Ramos (cell line): ENCODE data around the gene TAF4.
"Not testable (repeated sequence)": the region's sequence is repeated elsewhere in the genome, so short reads cannot be mapped to it uniquely, and the experiment has no call there.

ENCODE experiments used
- in situ Hi-C: fragments of 300-500 bp; cut with MboI; formaldehyde crosslinking; loops from one replicate; pipeline ENCODE4 v1.14.3; 2022; ENCODE audit warnings: low sequenced_read_pairs; ENCODE audit not compliant: unreplicated experiment

TAF4 gene

GRCh38 chr20:62065674-62066338 is at the start of gene TAF4:
TAF4 (minus strand) TSS chr20:62065881; CDS start chr20:62065810, 71 bp downstream.
- in situ Hi-C loops, result no loop called here

GRCh38 chr20:62114894-62115293 is 49.2 kb upstream of the TAF4 start:
- in situ Hi-C loops, result no loop called here

- in situ Hi-C loops, result no loop called here
Observed at GRCh38 chr20:62112368-62112767, 46.7 kb upstream of the TAF4 start.

- in situ Hi-C loops, result no loop called here
Observed at GRCh38 chr20:62111148-62111547, 45.5 kb upstream of the TAF4 start.

GRCh38 chr20:62105592-62105991 is 39.9 kb upstream of the TAF4 start:
- in situ Hi-C loops, result no loop called here

GRCh38 chr20:62104791-62105345 is 39.2 kb upstream of the TAF4 start:
- in situ Hi-C loops, result no loop called here

GRCh38 chr20:62104234-62104789 is 38.6 kb upstream of the TAF4 start:
- in situ Hi-C loops, result no loop called here

- in situ Hi-C loops, result no loop called here
Observed at GRCh38 chr20:62103508-62104233, 38.0 kb upstream of the TAF4 start.

GRCh38 chr20:62101078-62101477 is 35.4 kb upstream of the TAF4 start:
- in situ Hi-C loops, result no loop called here

GRCh38 chr20:62097881-62098407 is 32.3 kb upstream of the TAF4 start:
- in situ Hi-C loops, result no loop called here

GRCh38 chr20:62096421-62097380 is 31.0 kb upstream of the TAF4 start:
- in situ Hi-C loops, result no loop called here

- in situ Hi-C loops, result no loop called here
Observed at GRCh38 chr20:62089393-62089792, 23.7 kb upstream of the TAF4 start.

GRCh38 chr20:62088258-62089127 is 22.8 kb upstream of the TAF4 start:
- in situ Hi-C loops, result no loop called here

GRCh38 chr20:62087632-62088031 is 22.0 kb upstream of the TAF4 start:
- in situ Hi-C loops, result no loop called here

GRCh38 chr20:62087227-62087626 is 21.5 kb upstream of the TAF4 start:
- in situ Hi-C loops, result no loop called here

- in situ Hi-C loops, result no loop called here
Observed at GRCh38 chr20:62085206-62085605, 19.5 kb upstream of the TAF4 start.

- in situ Hi-C loops, result not testable (repeated sequence)
Observed at GRCh38 chr20:62084224-62084623, 18.5 kb upstream of the TAF4 start.

- in situ Hi-C loops, result no loop called here
Observed at GRCh38 chr20:62083312-62083711, 17.6 kb upstream of the TAF4 start.
